RWPE2 (cell line): ENCODE measurements around the gene NR4A3.

Experiments
- ATAC-seq: fragments of 200-7000 bp; cut with Tn5 transposase; 3 replicates; pipeline ENCODE4 v1.9.1; 2021; ENCODE audit warnings: low read depth
- DNase-seq: peaks from one replicate; pipeline ENCODE4 v3.0.0-alpha.2; 2020; ENCODE audit warnings: low spot score
- H3K27ac ChIP-seq: fragments of 450-650 bp; 2 replicates; pipeline ENCODE4 v1.5.1; 2017; ENCODE audit warnings: mild to moderate bottlenecking; ENCODE audit not compliant: poor library complexity, severe bottlenecking
- H3K27me3 ChIP-seq: fragments of 250-450 bp; sonication (Bioruptor Pico); 2 replicates; pipeline ENCODE4 v1.5.1; 2021; ENCODE audit warnings: mild to moderate bottlenecking, moderate library complexity; ENCODE audit not compliant: insufficient read depth, poor library complexity, severe bottlenecking
- H3K36me3 ChIP-seq: fragments of 250-450 bp; sonication (Bioruptor Pico); 2 replicates; pipeline ENCODE4 v1.5.1; 2020; ENCODE audit warnings: low read depth, mild to moderate bottlenecking, moderate library complexity
- H3K4me1 ChIP-seq: fragments of 250-450 bp; sonication (Bioruptor Pico); 2 replicates; pipeline ENCODE4 v1.5.1; 2021; ENCODE audit warnings: mild to moderate bottlenecking, moderate library complexity; ENCODE audit not compliant: insufficient read depth, poor library complexity, severe bottlenecking
- H3K4me3 ChIP-seq: fragments of 250-450 bp; sonication (Bioruptor Pico); 2 replicates; pipeline ENCODE4 v1.5.1; 2021; ENCODE audit warnings: mild to moderate bottlenecking, moderate library complexity; ENCODE audit not compliant: severe bottlenecking
- H3K9me3 ChIP-seq: fragments of 250-450 bp; sonication (Bioruptor Pico); 2 replicates; pipeline ENCODE4 v1.5.1; 2021; ENCODE audit warnings: mild to moderate bottlenecking, moderate library complexity; ENCODE audit not compliant: severe bottlenecking
- TF ChIP-seq, protein P1 (sequence below): fragments of 450-650 bp; IDR thresholded peaks from one replicate; pipeline ENCODE4 v1.5.1; 2017; ENCODE audit warnings: mild to moderate bottlenecking, moderate library complexity; ENCODE audit not compliant: poor library complexity, severe bottlenecking

NR4A3 gene

GRCh38 chr9:99782962-99783718 is 38.5 kb upstream of the NR4A3 start:
- no peak overlapping the region for H3K4me3 ChIP-seq
- no peaks in the 10 kb centered on the region for H3K4me1 ChIP-seq
- H3K9me3 ChIP-seq = no peaks in the 10 kb centered on the region
- TF ChIP-seq, protein P1, sequence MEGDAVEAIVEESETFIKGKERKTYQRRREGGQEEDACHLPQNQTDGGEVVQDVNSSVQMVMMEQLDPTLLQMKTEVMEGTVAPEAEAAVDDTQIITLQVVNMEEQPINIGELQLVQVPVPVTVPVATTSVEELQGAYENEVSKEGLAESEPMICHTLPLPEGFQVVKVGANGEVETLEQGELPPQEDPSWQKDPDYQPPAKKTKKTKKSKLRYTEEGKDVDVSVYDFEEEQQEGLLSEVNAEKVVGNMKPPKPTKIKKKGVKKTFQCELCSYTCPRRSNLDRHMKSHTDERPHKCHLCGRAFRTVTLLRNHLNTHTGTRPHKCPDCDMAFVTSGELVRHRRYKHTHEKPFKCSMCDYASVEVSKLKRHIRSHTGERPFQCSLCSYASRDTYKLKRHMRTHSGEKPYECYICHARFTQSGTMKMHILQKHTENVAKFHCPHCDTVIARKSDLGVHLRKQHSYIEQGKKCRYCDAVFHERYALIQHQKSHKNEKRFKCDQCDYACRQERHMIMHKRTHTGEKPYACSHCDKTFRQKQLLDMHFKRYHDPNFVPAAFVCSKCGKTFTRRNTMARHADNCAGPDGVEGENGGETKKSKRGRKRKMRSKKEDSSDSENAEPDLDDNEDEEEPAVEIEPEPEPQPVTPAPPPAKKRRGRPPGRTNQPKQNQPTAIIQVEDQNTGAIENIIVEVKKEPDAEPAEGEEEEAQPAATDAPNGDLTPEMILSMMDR = no peak
- H3K27ac ChIP-seq = no peak overlapping the region
- H3K27me3 ChIP-seq = no peaks in the 10 kb centered on the region
- no peak for ATAC-seq
- no peak for DNase-seq
- H3K36me3 ChIP-seq = no peaks in the 10 kb centered on the region

- TF ChIP-seq, protein P1 = no peak
- Histone ChIP-seq H3K4me1 (no peaks in the 10 kb centered on the region), H3K9me3 (no peaks in the 10 kb centered on the region), H3K27me3 (no peaks in the 10 kb centered on the region), H3K4me3 (no peak overlapping the region), H3K27ac (no peak overlapping the region), H3K36me3 (no peaks in the 10 kb centered on the region)
- no peak for ATAC-seq
- DNase-seq = no peak
These were observed 37.9 kb upstream of the NR4A3 start for GRCh38 chr9:99783799-99784198.

DNA sequence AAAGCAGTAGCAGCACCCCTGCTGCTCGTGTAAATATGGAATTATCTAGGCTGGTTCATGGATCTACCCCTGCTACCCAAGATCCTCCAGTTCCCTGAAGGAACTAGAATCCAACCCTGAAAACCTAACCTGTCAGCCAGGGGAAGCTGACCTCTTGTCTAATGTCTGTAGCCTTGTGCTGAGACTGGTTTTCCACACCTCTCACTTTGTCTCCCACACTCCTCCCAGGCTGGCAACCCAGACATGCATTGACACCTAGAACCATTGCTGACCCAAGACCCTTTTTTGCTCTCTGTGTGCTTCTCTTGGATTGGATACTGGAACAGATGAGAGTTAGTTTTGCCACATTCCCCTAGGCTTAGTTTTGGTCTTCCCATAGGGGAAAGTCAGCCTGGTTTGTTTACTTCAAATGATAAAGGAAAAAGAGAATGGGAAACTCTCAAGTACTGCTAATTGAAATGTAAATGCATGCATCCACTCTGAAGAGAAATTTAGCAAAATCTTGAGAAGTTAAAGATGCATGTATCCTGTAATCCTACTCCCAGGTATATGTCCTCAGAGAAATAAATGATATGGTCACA is 36.6 kb upstream of the NR4A3 start:
- H3K27ac ChIP-seq = no peak overlapping the region
- H3K36me3 ChIP-seq = no peaks in the 10 kb centered on the region
- no peaks in the 10 kb centered on the region for H3K4me1 ChIP-seq
- DNase-seq (no peak), ATAC-seq (no peak)
- TF ChIP-seq, protein P1 = no peak
- no peaks in the 10 kb centered on the region for H3K9me3 ChIP-seq
- no peaks in the 10 kb centered on the region for H3K27me3 ChIP-seq
- H3K4me3 ChIP-seq = no peak overlapping the region

DNA sequence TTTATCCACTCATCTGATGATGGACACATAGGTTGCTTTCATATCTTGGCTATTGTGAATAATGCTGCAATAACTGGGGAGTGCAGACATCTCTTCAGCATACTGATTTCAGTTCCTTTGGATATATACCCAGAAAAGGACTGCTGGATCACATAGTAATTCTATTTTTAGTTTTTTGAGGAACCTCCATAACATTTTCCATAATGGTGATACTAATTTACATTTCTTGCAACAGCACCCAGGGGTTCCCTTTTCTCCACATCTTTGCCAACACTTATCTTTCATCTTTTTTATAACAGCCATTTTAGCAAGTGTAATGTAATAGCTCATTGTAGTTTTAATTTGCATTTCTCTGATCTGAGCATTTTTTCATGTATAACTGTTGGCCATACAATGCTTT is 34.1 kb upstream of the NR4A3 start:
- H3K4me1 ChIP-seq = no peaks in the 10 kb centered on the region
- no peak overlapping the region for H3K27ac ChIP-seq
- ATAC-seq = no peak
- no peaks in the 10 kb centered on the region for H3K9me3 ChIP-seq
- no peak overlapping the region for H3K4me3 ChIP-seq
- H3K27me3 ChIP-seq = no peaks in the 10 kb centered on the region
- TF ChIP-seq, protein P1 = no peak
- DNase-seq = no peak
- no peaks in the 10 kb centered on the region for H3K36me3 ChIP-seq

GRCh38 chr9:99793528-99793927 is 28.2 kb upstream of the NR4A3 start:
- H3K4me3 ChIP-seq = no peak overlapping the region
- no peak for DNase-seq
- ATAC-seq = no peak

More at GRCh38 chr9:99793528-99793927, 28.2 kb upstream of the NR4A3 start:
- Histone ChIP-seq H3K36me3 (no peaks in the 10 kb centered on the region), H3K27me3 (no peaks in the 10 kb centered on the region), H3K4me1 (no peaks in the 10 kb centered on the region), H3K9me3 (no peaks in the 10 kb centered on the region), H3K27ac (no peak overlapping the region)
- TF ChIP-seq, protein P1 = no peak
